HepG2 (cell line): ENCODE results near the gene CGB5. TPM values are rescaled to one million over a fixed set of nuclear protein-coding genes. Genes with fewer than 3 reads are reported as not detected.

ENCODE experiments used
- BCL6 ChIP-seq: IDR thresholded peaks from 2 replicates; pipeline ENCODE4 v1.6.1; 2016; ENCODE audit warnings: missing genetic modification reagents, missing compliant biosample characterization
- SUZ12 ChIP-seq: fragments of 150-350 bp; IDR thresholded peaks from 2 replicates; pipeline ENCODE4 v1.6.1; 2014; ENCODE audit warnings: low read depth, low read length
- ZBTB21 ChIP-seq: sonication (generic); formaldehyde crosslinking; IDR thresholded peaks from 2 replicates; pipeline ENCODE4 v1.4.0; 2020; ENCODE audit warnings: missing genetic modification reagents
- ZMYM3 ChIP-seq: sonication (generic); formaldehyde crosslinking; IDR thresholded peaks from 2 replicates; pipeline ENCODE4 v1.5.1; 2020; ENCODE audit warnings: mild to moderate bottlenecking, missing genetic modification reagents
- ZNF205 ChIP-seq: IDR thresholded peaks from 2 replicates; pipeline ENCODE4 v1.6.1; 2018; ENCODE audit warnings: missing biosample characterization, missing genetic modification reagents
- ZNF282 ChIP-seq: fragments of 450-650 bp; IDR thresholded peaks from 2 replicates; pipeline ENCODE4 v1.6.1; 2018; ENCODE audit not compliant: partially characterized antibody
- ZNF329 ChIP-seq: sonication (generic); formaldehyde crosslinking; IDR thresholded peaks from 2 replicates; pipeline ENCODE4 v1.9.0; 2021; ENCODE audit warnings: low read depth, mild to moderate bottlenecking, missing genetic modification reagents
- ZNF557 ChIP-seq: sonication (generic); formaldehyde crosslinking; IDR thresholded peaks from 2 replicates; pipeline ENCODE4 v1.4.0; 2020; ENCODE audit warnings: missing genetic modification reagents
- ZNF589 ChIP-seq: sonication (generic); formaldehyde crosslinking; conservative IDR thresholded peaks from 2 replicates; pipeline ENCODE4 v1.8.0; 2022; ENCODE audit warnings: mild to moderate bottlenecking, moderate library complexity, missing genetic modification reagents
- ZNF772 ChIP-seq: sonication (generic); formaldehyde crosslinking; IDR thresholded peaks from 2 replicates; pipeline ENCODE4 v1.5.0; 2020; ENCODE audit warnings: mild to moderate bottlenecking, missing genetic modification reagents
- polyA plus RNA-seq, 8 experiments: library from polyadenylated mRNA; depleted of rRNA in 3 of 8; stranded (reverse) in 7 of 8; unstranded in 1 of 8; fragments of >200 nt; fragmentation: Illumina TruSeq in 4 of 8; extraction: Trizol in 4 of 8; gene quantifications; 2 replicates each; pipeline versions ENCODE4 v1.2.1 to v1.2.3, GENCODE V29; 2011 to 2016; ENCODE audit warnings: low read depth in 4 of 8, missing spikeins in 1 of 8, mixed read lengths in 1 of 8; ENCODE audit not compliant: insufficient read depth in 1 of 8
- total RNA-seq, 5 experiments: library from RNA; depleted of rRNA; stranded (reverse); fragments of >200 nt; fragmentation: Illumina TruSeq; extraction: Trizol; gene quantifications; 2 replicates each; pipeline ENCODE4 v1.2.3, GENCODE V29; 2016; ENCODE audit warnings: low read depth in 1 of 5
- TF ChIP-seq, protein P1 (sequence below): sonication (generic); formaldehyde crosslinking; IDR thresholded peaks from 2 replicates; pipeline ENCODE4 v1.5.1; 2020; ENCODE audit warnings: missing genetic modification reagents, mild to moderate bottlenecking, borderline replicate concordance
- TF ChIP-seq, protein P2 (sequence below), 2 experiments: IDR thresholded peaks; 2 replicates each; pipeline ENCODE4 v1.6.1; 2011 to 2012; ENCODE audit warnings: low read length in 2 of 2, borderline replicate concordance in 1 of 2, low read depth in 1 of 2, mild to moderate bottlenecking in 1 of 2, moderate library complexity in 1 of 2
- TF ChIP-seq, protein P3 (sequence below): IDR thresholded peaks from 2 replicates; pipeline ENCODE4 v1.6.1; 2012; ENCODE audit warnings: low read length, improper control_type of control experiment
- TF ChIP-seq, protein P4 (sequence below): sonication (generic); formaldehyde crosslinking; IDR thresholded peaks from 2 replicates; pipeline ENCODE4 v1.4.0; 2020; ENCODE audit warnings: missing genetic modification reagents
- TF ChIP-seq, protein P5 (sequence below): sonication (generic); formaldehyde crosslinking; IDR thresholded peaks from 2 replicates; pipeline ENCODE4 v1.4.0; 2020; ENCODE audit warnings: missing genetic modification reagents

The CGB5 gene
- total and polyA plus RNA-seq, 2 of the 13 experiments (the other 11 are each of a cell fraction or from before 2014, with no cell fraction given) = not detected

DNA sequence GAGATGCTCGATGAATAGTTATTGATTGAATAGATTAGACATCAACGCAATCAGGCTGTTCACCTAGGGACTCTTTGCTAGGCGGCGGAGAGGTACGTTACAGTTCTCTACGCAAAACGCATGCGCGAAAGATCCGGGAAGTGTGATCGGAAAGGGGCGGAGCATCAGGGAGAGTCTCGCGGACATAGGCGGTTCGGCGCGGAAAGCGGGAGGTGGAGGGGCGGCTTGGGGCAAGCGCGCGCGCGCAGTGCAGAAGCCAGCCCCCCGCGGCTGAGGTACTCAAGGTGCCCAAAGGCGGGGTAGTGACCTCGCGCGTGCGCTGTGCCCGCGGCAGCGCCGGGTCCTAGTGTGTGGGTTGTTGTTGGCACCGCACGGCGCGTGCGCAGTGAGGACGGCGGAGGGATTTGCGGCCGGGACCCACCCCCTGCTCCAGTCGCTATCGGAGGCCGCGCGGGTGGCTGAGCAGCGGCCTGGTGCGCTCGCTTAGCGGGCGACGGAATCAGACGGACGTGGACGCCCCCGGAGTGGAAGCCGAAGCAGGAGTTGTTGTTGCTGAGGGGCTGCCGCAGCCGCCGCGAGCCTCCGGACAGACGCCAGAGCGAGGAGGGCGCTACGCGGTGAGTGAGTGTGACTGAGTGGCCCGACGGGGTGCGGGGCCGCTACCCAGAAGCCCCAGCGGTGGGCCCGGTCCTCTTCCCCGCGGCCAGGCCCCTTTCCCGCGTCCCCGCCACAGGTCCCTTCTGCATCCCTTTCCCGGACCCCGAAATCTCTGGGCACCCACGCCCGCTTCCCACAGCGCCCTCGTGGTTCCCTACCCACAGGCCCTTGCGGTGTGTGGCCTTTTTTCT lies 41.6 kb downstream of the CGB5 start, which contains the start of gene SNRNP70 (continued):
- TF ChIP-seq, protein P1, sequence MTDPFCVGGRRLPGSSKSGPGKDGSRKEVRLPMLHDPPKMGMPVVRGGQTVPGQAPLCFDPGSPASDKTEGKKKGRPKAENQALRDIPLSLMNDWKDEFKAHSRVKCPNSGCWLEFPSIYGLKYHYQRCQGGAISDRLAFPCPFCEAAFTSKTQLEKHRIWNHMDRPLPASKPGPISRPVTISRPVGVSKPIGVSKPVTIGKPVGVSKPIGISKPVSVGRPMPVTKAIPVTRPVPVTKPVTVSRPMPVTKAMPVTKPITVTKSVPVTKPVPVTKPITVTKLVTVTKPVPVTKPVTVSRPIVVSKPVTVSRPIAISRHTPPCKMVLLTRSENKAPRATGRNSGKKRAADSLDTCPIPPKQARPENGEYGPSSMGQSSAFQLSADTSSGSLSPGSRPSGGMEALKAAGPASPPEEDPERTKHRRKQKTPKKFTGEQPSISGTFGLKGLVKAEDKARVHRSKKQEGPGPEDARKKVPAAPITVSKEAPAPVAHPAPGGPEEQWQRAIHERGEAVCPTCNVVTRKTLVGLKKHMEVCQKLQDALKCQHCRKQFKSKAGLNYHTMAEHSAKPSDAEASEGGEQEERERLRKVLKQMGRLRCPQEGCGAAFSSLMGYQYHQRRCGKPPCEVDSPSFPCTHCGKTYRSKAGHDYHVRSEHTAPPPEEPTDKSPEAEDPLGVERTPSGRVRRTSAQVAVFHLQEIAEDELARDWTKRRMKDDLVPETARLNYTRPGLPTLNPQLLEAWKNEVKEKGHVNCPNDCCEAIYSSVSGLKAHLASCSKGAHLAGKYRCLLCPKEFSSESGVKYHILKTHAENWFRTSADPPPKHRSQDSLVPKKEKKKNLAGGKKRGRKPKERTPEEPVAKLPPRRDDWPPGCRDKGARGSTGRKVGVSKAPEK = peak; percentile 17; the same call in 1 of the 2 replicates
- TF ChIP-seq ZNF557 (CRISPR knock-in tag) (no peak), BCL6 (CRISPR knock-in tag) (no peak; the same call in 1 of the 2 replicates), ZNF329 (CRISPR knock-in tag) (no peak), ZNF589 (0 out of 2 replicates have a peak, but pooled peaks have one; percentile 26), ZNF205 (CRISPR knock-in tag) (peak; percentile 79; the same call in 1 of the 2 replicates), ZBTB21 (no peak; the same call in 1 of the 2 replicates), SUZ12 (no peak), ZNF282 (no peak), ZNF772 (CRISPR knock-in tag) (peak; percentile 85), ZMYM3 (CRISPR knock-in tag) (peak; percentile 8; the same call in 1 of the 2 replicates)
- TF ChIP-seq, protein P2, sequence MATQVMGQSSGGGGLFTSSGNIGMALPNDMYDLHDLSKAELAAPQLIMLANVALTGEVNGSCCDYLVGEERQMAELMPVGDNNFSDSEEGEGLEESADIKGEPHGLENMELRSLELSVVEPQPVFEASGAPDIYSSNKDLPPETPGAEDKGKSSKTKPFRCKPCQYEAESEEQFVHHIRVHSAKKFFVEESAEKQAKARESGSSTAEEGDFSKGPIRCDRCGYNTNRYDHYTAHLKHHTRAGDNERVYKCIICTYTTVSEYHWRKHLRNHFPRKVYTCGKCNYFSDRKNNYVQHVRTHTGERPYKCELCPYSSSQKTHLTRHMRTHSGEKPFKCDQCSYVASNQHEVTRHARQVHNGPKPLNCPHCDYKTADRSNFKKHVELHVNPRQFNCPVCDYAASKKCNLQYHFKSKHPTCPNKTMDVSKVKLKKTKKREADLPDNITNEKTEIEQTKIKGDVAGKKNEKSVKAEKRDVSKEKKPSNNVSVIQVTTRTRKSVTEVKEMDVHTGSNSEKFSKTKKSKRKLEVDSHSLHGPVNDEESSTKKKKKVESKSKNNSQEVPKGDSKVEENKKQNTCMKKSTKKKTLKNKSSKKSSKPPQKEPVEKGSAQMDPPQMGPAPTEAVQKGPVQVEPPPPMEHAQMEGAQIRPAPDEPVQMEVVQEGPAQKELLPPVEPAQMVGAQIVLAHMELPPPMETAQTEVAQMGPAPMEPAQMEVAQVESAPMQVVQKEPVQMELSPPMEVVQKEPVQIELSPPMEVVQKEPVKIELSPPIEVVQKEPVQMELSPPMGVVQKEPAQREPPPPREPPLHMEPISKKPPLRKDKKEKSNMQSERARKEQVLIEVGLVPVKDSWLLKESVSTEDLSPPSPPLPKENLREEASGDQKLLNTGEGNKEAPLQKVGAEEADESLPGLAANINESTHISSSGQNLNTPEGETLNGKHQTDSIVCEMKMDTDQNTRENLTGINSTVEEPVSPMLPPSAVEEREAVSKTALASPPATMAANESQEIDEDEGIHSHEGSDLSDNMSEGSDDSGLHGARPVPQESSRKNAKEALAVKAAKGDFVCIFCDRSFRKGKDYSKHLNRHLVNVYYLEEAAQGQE (IDR thresholded peaks at IDR 0.05; ENCODE audit: borderline replicate concordance in 1 of 2, low read depth in 1 of 2, low read length in 2 of 2) = peak in 1 of 2 experiments; percentile 74; a peak in 1 of 4 replicates
- TF ChIP-seq, protein P3, sequence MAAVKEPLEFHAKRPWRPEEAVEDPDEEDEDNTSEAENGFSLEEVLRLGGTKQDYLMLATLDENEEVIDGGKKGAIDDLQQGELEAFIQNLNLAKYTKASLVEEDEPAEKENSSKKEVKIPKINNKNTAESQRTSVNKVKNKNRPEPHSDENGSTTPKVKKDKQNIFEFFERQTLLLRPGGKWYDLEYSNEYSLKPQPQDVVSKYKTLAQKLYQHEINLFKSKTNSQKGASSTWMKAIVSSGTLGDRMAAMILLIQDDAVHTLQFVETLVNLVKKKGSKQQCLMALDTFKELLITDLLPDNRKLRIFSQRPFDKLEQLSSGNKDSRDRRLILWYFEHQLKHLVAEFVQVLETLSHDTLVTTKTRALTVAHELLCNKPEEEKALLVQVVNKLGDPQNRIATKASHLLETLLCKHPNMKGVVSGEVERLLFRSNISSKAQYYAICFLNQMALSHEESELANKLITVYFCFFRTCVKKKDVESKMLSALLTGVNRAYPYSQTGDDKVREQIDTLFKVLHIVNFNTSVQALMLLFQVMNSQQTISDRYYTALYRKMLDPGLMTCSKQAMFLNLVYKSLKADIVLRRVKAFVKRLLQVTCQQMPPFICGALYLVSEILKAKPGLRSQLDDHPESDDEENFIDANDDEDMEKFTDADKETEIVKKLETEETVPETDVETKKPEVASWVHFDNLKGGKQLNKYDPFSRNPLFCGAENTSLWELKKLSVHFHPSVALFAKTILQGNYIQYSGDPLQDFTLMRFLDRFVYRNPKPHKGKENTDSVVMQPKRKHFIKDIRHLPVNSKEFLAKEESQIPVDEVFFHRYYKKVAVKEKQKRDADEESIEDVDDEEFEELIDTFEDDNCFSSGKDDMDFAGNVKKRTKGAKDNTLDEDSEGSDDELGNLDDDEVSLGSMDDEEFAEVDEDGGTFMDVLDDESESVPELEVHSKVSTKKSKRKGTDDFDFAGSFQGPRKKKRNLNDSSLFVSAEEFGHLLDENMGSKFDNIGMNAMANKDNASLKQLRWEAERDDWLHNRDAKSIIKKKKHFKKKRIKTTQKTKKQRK = no peak
- TF ChIP-seq, protein P4, sequence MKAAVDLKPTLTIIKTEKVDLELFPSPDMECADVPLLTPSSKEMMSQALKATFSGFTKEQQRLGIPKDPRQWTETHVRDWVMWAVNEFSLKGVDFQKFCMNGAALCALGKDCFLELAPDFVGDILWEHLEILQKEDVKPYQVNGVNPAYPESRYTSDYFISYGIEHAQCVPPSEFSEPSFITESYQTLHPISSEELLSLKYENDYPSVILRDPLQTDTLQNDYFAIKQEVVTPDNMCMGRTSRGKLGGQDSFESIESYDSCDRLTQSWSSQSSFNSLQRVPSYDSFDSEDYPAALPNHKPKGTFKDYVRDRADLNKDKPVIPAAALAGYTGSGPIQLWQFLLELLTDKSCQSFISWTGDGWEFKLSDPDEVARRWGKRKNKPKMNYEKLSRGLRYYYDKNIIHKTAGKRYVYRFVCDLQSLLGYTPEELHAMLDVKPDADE (CRISPR knock-in tag) = peak; percentile 90
- TF ChIP-seq, protein P5, sequence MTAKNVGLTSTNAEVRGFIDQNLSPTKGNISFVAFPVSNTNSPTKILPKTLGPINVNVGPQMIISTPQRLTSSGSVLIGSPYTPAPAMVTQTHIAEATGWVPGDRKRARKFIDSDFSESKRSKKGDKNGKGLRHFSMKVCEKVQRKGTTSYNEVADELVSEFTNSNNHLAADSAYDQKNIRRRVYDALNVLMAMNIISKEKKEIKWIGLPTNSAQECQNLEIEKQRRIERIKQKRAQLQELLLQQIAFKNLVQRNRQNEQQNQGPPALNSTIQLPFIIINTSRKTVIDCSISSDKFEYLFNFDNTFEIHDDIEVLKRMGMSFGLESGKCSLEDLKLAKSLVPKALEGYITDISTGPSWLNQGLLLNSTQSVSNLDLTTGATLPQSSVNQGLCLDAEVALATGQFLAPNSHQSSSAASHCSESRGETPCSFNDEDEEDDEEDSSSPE (CRISPR knock-in tag) = peak; percentile 73
